WERI-Rb-1 (cell line): Measurements from ENCODE around the gene ZNF263.

Source experiments
- DNase-seq: peaks from one replicate; pipeline ENCODE4 v3.0.0-alpha.2; 2020
- H3K27ac ChIP-seq: fragments of 250-450 bp; sonication (Bioruptor Pico); 2 replicates; pipeline ENCODE4 v1.5.1; 2020; ENCODE audit warnings: mild to moderate bottlenecking, moderate library complexity
- H3K27me3 ChIP-seq: fragments of 250-450 bp; sonication (Bioruptor Pico); 2 replicates; pipeline ENCODE4 v1.5.1; 2021; ENCODE audit warnings: mild to moderate bottlenecking, low read depth, moderate library complexity; ENCODE audit not compliant: insufficient read depth, severe bottlenecking
- H3K36me3 ChIP-seq: fragments of 250-450 bp; sonication (Bioruptor Pico); 2 replicates; pipeline ENCODE4 v1.5.1; 2020; ENCODE audit warnings: mild to moderate bottlenecking, moderate library complexity
- H3K4me3 ChIP-seq: 2 replicates; pipeline ENCODE4 v1.5.1; 2011; ENCODE audit warnings: low read depth, mild to moderate bottlenecking, control low read depth, low read length
- H3K9me3 ChIP-seq: fragments of 250-450 bp; sonication (Bioruptor Pico); 2 replicates; pipeline ENCODE4 v1.5.1; 2021; ENCODE audit warnings: mild to moderate bottlenecking, moderate library complexity; ENCODE audit not compliant: severe bottlenecking
- TF ChIP-seq, protein P1 (sequence below): IDR thresholded peaks from 2 replicates; pipeline ENCODE4 v1.5.1; 2011; ENCODE audit warnings: low read depth, mild to moderate bottlenecking, control low read depth, inconsistent platforms, low read length

ZNF263 gene

GRCh38 chr16:3274490-3274889, 8.8 kb upstream of the ZNF263 start:
- peak; percentile 38 for DNase-seq
- H3K27ac ChIP-seq = peak overlapping the region; percentile 6; the same call in 1 of the 2 replicates
- peaks cover 3% of the 10 kb centered on the region for H3K9me3 ChIP-seq
- H3K36me3 ChIP-seq = no peaks in the 10 kb centered on the region
- no peak overlapping the region for H3K4me3 ChIP-seq
- TF ChIP-seq, protein P1, sequence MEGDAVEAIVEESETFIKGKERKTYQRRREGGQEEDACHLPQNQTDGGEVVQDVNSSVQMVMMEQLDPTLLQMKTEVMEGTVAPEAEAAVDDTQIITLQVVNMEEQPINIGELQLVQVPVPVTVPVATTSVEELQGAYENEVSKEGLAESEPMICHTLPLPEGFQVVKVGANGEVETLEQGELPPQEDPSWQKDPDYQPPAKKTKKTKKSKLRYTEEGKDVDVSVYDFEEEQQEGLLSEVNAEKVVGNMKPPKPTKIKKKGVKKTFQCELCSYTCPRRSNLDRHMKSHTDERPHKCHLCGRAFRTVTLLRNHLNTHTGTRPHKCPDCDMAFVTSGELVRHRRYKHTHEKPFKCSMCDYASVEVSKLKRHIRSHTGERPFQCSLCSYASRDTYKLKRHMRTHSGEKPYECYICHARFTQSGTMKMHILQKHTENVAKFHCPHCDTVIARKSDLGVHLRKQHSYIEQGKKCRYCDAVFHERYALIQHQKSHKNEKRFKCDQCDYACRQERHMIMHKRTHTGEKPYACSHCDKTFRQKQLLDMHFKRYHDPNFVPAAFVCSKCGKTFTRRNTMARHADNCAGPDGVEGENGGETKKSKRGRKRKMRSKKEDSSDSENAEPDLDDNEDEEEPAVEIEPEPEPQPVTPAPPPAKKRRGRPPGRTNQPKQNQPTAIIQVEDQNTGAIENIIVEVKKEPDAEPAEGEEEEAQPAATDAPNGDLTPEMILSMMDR = no peak
- no peaks in the 10 kb centered on the region for H3K27me3 ChIP-seq

DNA sequence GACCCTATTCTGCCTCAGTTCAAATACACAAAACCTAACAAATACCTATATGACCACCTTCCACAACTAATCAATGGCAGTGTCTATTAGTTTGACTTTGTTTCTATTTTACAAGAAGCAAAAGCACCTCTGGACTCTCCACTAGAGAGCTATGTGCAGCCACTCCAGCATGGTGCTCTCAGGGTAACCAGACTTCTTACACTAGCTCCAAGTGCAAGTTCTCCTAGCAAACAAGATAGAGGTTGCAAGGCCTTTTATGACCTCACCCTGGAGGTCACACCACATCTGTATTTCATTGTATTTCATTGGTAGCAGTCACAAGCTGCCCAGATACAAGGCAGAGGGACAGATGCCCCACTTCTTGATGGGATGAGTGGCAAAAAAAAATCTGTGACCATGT, 8.3 kb upstream of the ZNF263 start:
- Histone ChIP-seq H3K36me3 (no peaks in the 10 kb centered on the region), H3K4me3 (no peak overlapping the region), H3K27ac (no peak overlapping the region), H3K9me3 (peaks cover 3% of the 10 kb centered on the region), H3K27me3 (no peaks in the 10 kb centered on the region)
- TF ChIP-seq, protein P1 = no peak
- no peak for DNase-seq

DNA sequence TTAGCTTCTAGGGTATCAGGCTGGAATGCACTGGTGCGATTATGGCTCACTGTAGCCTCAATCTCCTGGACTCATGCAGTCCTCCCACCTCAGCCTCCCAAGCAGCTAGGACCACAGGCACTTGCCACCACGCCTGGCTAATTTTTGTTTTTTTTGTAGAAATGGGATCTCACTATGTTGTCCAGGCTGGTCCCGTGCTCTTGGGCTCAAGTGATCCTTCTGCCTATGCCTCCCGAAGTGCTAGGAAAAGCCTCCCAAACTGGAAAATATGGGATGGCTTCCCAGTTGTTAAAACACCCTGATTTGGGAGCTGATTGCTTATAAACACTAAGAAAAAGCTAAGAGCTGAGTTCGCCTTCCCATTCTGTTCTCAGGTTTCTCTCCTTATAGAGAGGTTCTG, 6.6 kb upstream of the ZNF263 start:
- TF ChIP-seq, protein P1 = no peak
- H3K36me3 ChIP-seq = no peaks in the 10 kb centered on the region
- no peak overlapping the region for H3K4me3 ChIP-seq
- peak overlapping the region; percentile 16; the same call in 1 of the 2 replicates for H3K27ac ChIP-seq
- DNase-seq = no peak
- H3K9me3 ChIP-seq = peaks cover 2% of the 10 kb centered on the region
- no peaks in the 10 kb centered on the region for H3K27me3 ChIP-seq

GRCh38 chr16:3281222-3281820, 2.0 kb upstream of the ZNF263 start:
- TF ChIP-seq, protein P1 = no peak
- H3K4me3 ChIP-seq = peak overlapping the region; percentile 75; the same call in 1 of the 2 replicates
- H3K9me3 ChIP-seq = no peaks in the 10 kb centered on the region
- H3K27ac ChIP-seq = peak overlapping the region; percentile 96
- peaks cover 23% of the 10 kb centered on the region for H3K36me3 ChIP-seq
- H3K27me3 ChIP-seq = no peaks in the 10 kb centered on the region
- DNase-seq = no peak

DNA sequence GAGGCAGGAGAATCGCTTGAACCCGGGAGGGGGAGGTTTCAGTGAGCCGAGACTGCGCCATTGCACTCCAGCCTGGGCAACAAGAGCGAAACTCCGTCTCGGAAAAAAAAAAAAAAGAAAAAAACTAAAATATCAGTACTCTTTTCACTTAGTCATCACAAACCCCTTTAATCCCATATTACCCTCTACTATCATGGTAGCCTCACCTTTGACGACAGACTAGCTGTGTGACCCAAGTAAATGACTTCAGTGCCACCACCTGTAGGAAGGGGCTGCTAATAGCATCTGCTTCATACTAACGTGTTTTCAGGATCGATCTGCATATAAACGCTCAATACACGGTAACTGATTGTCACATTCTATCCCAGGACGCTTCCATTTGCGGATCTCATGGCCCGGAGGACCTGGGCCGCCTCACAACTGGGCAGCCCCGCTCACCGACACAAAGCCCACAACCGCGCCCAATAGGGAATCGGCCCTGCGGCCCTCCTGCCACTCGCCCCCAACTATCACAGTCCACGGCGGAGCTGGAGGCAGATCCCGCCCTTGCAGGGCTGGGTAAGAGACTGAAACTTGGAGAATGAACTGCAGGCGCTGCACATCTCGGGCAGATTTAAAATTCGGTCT, 1.1 kb upstream of the ZNF263 start:
- no peaks in the 10 kb centered on the region for H3K9me3 ChIP-seq
- peak overlapping the region; percentile 75 for H3K4me3 ChIP-seq
- DNase-seq = peak; percentile 84
- H3K36me3 ChIP-seq = peaks cover 32% of the 10 kb centered on the region
- no peaks in the 10 kb centered on the region for H3K27me3 ChIP-seq
- H3K27ac ChIP-seq = peak overlapping the region; percentile 96
- TF ChIP-seq, protein P1 = no peak
